Breast epithelium (tissue), 4 donors: ENCODE results near the gene PRG2. TPM values are rescaled to one million over a fixed set of nuclear protein-coding genes. Genes with fewer than 3 reads are reported as not detected.
A peak's percentile ranks its signal among the peaks of the same experiment; 100 is the strongest.

Experiments used
- DNase-seq, 2 donors: peaks; one replicate each; pipeline ENCODE4 v3.0.0-alpha.2; 2019; ENCODE audit warnings: low spot score in 2 of 2
- H3K27ac ChIP-seq, 2 donors: fragments of 200-600 bp; sonication (generic) in 1 of 2; one replicate each; pipeline ENCODE4 v1.5.1; 2016 to 2019; ENCODE audit warnings: mild to moderate bottlenecking in 1 of 2
- H3K27me3 ChIP-seq, 2 donors: fragments of 200-600 bp; sonication (generic) in 1 of 2; one replicate each; pipeline versions ENCODE4 v1.5.1 to v1.6.0; 2017 to 2019; ENCODE audit warnings: control low read depth in 1 of 2, mild to moderate bottlenecking in 1 of 2
- H3K36me3 ChIP-seq: fragments of 200-600 bp; one replicate; pipeline ENCODE4 v1.5.1; 2019
- H3K4me1 ChIP-seq, 2 donors: fragments of 200-600 bp; sonication (generic); one replicate each; pipeline ENCODE4 v1.5.1; 2016 to 2019; ENCODE audit warnings: control low read depth in 1 of 2
- H3K4me3 ChIP-seq, 3 donors: fragments of 200-600 bp; sonication (generic); 1 replicate in 2 of 3; 2 replicates in 1 of 3; pipeline ENCODE4 v1.5.1; 2016 to 2019; ENCODE audit warnings: mild to moderate bottlenecking in 3 of 3, moderate library complexity in 2 of 3
- H3K9me3 ChIP-seq, 2 donors: fragments of 200-600 bp; sonication (generic) in 1 of 2; one replicate each; pipeline ENCODE4 v1.5.1; 2016 to 2019; ENCODE audit warnings: control low read depth in 1 of 2
- POLR2A ChIP-seq: fragments of 450-650 bp; IDR thresholded peaks from one replicate; pipeline ENCODE4 v1.6.1; 2016; ENCODE audit warnings: antibody characterized with exemption, mild to moderate bottlenecking, moderate library complexity
- POLR2AphosphoS5 ChIP-seq, 3 donors: sonication (generic); formaldehyde crosslinking; IDR thresholded peaks; one replicate each; pipeline ENCODE4 v1.6.1; 2017; ENCODE audit warnings: antibody characterized with exemption in 3 of 3
- intact Hi-C: fragments of 100-400 bp; cut with DNase I; formaldehyde crosslinking; loops from one replicate; pipeline ENCODE4 v1.15.1; 2023; ENCODE audit warnings: low total_unique reads
- total RNA-seq, 3 donors: library from RNA; depleted of rRNA; stranded (reverse); fragments of >200 nt; gene quantifications; one replicate each; pipeline ENCODE4 v1.1.0, GENCODE V29; 2016
- TF ChIP-seq, protein P1 (sequence below), 3 donors: fragments of 450-650 bp; IDR thresholded peaks; one replicate each; pipeline ENCODE4 v1.5.1; 2016 to 2017; ENCODE audit warnings: antibody characterized with exemption in 3 of 3, mild to moderate bottlenecking in 3 of 3, moderate library complexity in 3 of 3

The PRG2 gene
- total RNA-seq, 3 donors from 2014 or later, result 1.1 TPM; not detected in 2

- no peak for TF ChIP-seq POLR2A
- no peak for TF ChIP-seq POLR2AphosphoS5 (IDR thresholded peaks at IDR 0.05)
- TF ChIP-seq, protein P1, sequence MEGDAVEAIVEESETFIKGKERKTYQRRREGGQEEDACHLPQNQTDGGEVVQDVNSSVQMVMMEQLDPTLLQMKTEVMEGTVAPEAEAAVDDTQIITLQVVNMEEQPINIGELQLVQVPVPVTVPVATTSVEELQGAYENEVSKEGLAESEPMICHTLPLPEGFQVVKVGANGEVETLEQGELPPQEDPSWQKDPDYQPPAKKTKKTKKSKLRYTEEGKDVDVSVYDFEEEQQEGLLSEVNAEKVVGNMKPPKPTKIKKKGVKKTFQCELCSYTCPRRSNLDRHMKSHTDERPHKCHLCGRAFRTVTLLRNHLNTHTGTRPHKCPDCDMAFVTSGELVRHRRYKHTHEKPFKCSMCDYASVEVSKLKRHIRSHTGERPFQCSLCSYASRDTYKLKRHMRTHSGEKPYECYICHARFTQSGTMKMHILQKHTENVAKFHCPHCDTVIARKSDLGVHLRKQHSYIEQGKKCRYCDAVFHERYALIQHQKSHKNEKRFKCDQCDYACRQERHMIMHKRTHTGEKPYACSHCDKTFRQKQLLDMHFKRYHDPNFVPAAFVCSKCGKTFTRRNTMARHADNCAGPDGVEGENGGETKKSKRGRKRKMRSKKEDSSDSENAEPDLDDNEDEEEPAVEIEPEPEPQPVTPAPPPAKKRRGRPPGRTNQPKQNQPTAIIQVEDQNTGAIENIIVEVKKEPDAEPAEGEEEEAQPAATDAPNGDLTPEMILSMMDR (IDR thresholded peaks at IDR 0.05), result no peak
- Histone ChIP-seq H3K36me3 (no peaks in the 10 kb centered on the region), H3K4me3 (no peak overlapping the region), H3K27ac (peak overlapping the region in 1 of 2 donors; percentile 19), H3K9me3 (no peaks in the 10 kb centered on the region), H3K4me1 (no peaks in the 10 kb centered on the region), H3K27me3 (no peaks in the 10 kb centered on the region)
- DNase-seq, result no peak
- intact Hi-C loops, result no loop called here
These were observed 18.3 kb upstream of the PRG2 start for GRCh38 chr11:57408771-57409170.

GRCh38 chr11:57407941-57408475, 17.6 kb upstream of the PRG2 start:
- H3K36me3 ChIP-seq, result no peaks in the 10 kb centered on the region
- H3K4me3 ChIP-seq, result no peak overlapping the region
- TF ChIP-seq POLR2AphosphoS5 (IDR thresholded peaks at IDR 0.05), result no peak
- TF ChIP-seq, protein P1 (IDR thresholded peaks at IDR 0.05), result no peak
- no peak for TF ChIP-seq POLR2A
- H3K4me1 ChIP-seq, result no peaks in the 10 kb centered on the region
- DNase-seq, result no peak
- intact Hi-C loops, result no loop called here
- H3K27ac ChIP-seq, result no peak overlapping the region
- no peaks in the 10 kb centered on the region for H3K9me3 ChIP-seq
- no peaks in the 10 kb centered on the region for H3K27me3 ChIP-seq

DNA sequence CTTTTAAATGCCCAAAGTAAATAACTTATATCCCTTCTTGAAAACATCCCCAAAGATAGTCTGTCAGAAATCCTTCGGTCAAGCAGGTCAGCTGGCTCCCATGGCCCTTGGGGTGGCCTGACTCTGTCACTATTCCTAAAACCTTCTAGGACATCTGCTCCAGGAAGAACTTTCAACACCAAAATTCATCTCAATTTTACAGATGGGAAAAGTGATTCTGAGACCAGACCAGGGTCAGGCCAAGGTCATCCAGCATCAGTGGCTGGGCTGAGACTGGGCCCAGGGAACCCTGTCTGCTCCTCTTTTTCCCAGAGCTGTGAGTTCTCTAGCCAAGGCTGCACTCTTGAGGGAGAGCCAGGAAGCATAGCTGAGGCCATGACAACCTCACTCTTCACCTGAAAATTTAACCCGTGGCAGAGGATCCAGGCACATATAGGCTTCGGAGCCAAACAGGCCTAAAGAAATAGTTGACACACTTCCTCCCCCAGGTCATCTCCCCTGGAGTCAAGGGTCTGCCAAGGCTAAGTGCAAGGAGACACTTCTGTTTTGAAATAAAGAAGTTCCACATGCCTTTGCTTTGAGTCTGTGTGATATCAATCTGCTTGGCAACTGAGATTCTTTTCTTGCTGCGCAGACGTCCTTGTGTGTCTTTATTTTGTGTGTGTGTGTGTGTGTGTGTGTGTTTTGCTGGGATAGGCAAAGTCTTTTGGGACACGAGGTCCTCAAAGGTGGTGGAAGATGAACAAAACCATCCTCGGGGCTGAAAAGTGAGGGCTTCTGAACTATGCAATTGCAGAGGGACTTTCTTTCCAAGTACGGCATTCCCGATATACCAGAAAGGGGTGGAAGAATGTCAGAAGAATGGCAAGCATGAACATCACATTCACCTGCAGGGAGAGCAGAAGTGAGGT, 16.8 kb upstream of the PRG2 start:
- Histone ChIP-seq H3K27me3 (no peaks in the 10 kb centered on the region), H3K4me3 (no peak overlapping the region), H3K9me3 (no peaks in the 10 kb centered on the region), H3K27ac (peak overlapping the region; percentile 33 to 69), H3K4me1 (no peaks in the 10 kb centered on the region), H3K36me3 (no peaks in the 10 kb centered on the region)
- intact Hi-C loops, result no loop called here
- TF ChIP-seq POLR2AphosphoS5 (IDR thresholded peaks at IDR 0.05) (no peak), POLR2A (no peak)
- TF ChIP-seq, protein P1 (IDR thresholded peaks at IDR 0.05), result no peak
- DNase-seq, result no peak

GRCh38 chr11:57406337-57406904, 16.0 kb upstream of the PRG2 start:
- no peaks in the 10 kb centered on the region for H3K36me3 ChIP-seq
- H3K4me3 ChIP-seq, result no peak overlapping the region
- H3K9me3 ChIP-seq, result no peaks in the 10 kb centered on the region
- DNase-seq, result no peak
- no peaks in the 10 kb centered on the region for H3K27me3 ChIP-seq
- peak overlapping the region; percentile 33 to 69 for H3K27ac ChIP-seq
- TF ChIP-seq POLR2AphosphoS5 (IDR thresholded peaks at IDR 0.05) (no peak), POLR2A (no peak)
- TF ChIP-seq, protein P1 (IDR thresholded peaks at IDR 0.05), result no peak
- intact Hi-C loops, result no loop called here
- H3K4me1 ChIP-seq, result no peaks in the 10 kb centered on the region
